Measurements from ENCODE around the gene FOXP1.

FOXP1 gene

GRCh38 chr3:71276531-71276930 lies 307.0 kb downstream of the FOXP1 start:
- H3K18ac ChIP-seq (ENCODE audit: low read length): no peak overlapping the region
- no CpG with 5 or more reads among the region's 4 CpGs for WGBS (ENCODE audit: extremely low coverage, insufficient coverage, insufficient read length)

GRCh38 chr3:71273453-71273852 lies 310.1 kb downstream of the FOXP1 start:
- no peak overlapping the region for H2BK120ac ChIP-seq (ENCODE audit: insufficient read depth, low read length, poor library complexity)
- no peaks in the 10 kb centered on the region for H3K27me3 ChIP-seq (ENCODE audit: insufficient read depth, low read length)
- H3K9me3 ChIP-seq (ENCODE audit: insufficient read depth, low read depth, low read length): no peaks in the 10 kb centered on the region
- no peak overlapping the region for H3K27ac ChIP-seq (ENCODE audit: low read depth, low read length)
- no peaks in the 10 kb centered on the region for H3K36me3 ChIP-seq (ENCODE audit: control insufficient read depth in 1 of 2, insufficient read depth in 2 of 2, low read length in 2 of 2)
- WGBS (ENCODE audit: extremely low coverage, insufficient coverage, insufficient read length): no CpG with 5 or more reads among the region's 4 CpGs
- no peak overlapping the region for H3K23ac ChIP-seq (ENCODE audit: low read length)
- no peak overlapping the region for H3K18ac ChIP-seq (ENCODE audit: low read length)
- no peak overlapping the region for H4K91ac ChIP-seq (ENCODE audit: low read depth, low read length)
- H2BK5ac ChIP-seq (ENCODE audit: low read depth, low read length, poor library complexity): no peak overlapping the region
- no peak overlapping the region for H3K4ac ChIP-seq (ENCODE audit: low read depth, low read length)
- DNase-seq: no peak
- no peaks in the 10 kb centered on the region for H3K4me1 ChIP-seq (ENCODE audit: control insufficient read depth in 1 of 2, insufficient read depth in 2 of 2, low read length in 2 of 2)
- H2AFZ ChIP-seq (ENCODE audit: insufficient read depth, low read length, poor library complexity): no peak overlapping the region
- no peaks in the 10 kb centered on the region for H3K79me1 ChIP-seq (ENCODE audit: low read length)
- H2BK12ac ChIP-seq (ENCODE audit: low read length): no peak overlapping the region
- no peak overlapping the region for H3K9ac ChIP-seq (ENCODE audit: low read length)
- H4K8ac ChIP-seq (ENCODE audit: low read depth, low read length): no peak overlapping the region
- no peak overlapping the region for H3K4me3 ChIP-seq (ENCODE audit: low read depth, low read length)
- H4K12ac ChIP-seq (ENCODE audit: low read depth, low read length): no peak overlapping the region
- no peak overlapping the region for H3K14ac ChIP-seq (ENCODE audit: low read length)
- H2AK5ac ChIP-seq (ENCODE audit: low read length): no peak overlapping the region
- H3K79me2 ChIP-seq (ENCODE audit: control insufficient read depth, insufficient read depth, low read length, poor library complexity): no peaks in the 10 kb centered on the region
- no peak overlapping the region for H3K4me2 ChIP-seq (ENCODE audit: low read length)

More at GRCh38 chr3:71276531-71276930, 307.0 kb downstream of the FOXP1 start:
- Histone ChIP-seq H3K9me3 (ENCODE audit: insufficient read depth, low read depth, low read length) (no peaks in the 10 kb centered on the region), H4K8ac (ENCODE audit: low read depth, low read length) (no peak overlapping the region), H2BK12ac (ENCODE audit: low read length) (no peak overlapping the region), H3K4ac (ENCODE audit: low read depth, low read length) (no peak overlapping the region), H3K4me1 (ENCODE audit: control insufficient read depth in 1 of 2, insufficient read depth in 2 of 2, low read length in 2 of 2) (no peaks in the 10 kb centered on the region), H2AFZ (ENCODE audit: insufficient read depth, low read length, poor library complexity) (no peak overlapping the region), H3K36me3 (ENCODE audit: control insufficient read depth in 1 of 2, insufficient read depth in 2 of 2, low read length in 2 of 2) (no peaks in the 10 kb centered on the region), H3K79me2 (ENCODE audit: control insufficient read depth, insufficient read depth, low read length, poor library complexity) (no peaks in the 10 kb centered on the region), H3K27me3 (ENCODE audit: insufficient read depth, low read length) (no peaks in the 10 kb centered on the region), H3K9ac (ENCODE audit: low read length) (no peak overlapping the region), H3K27ac (ENCODE audit: low read depth, low read length) (no peak overlapping the region), H4K91ac (ENCODE audit: low read depth, low read length) (no peak overlapping the region), H3K14ac (ENCODE audit: low read length) (no peak overlapping the region), H2AK5ac (ENCODE audit: low read length) (no peak overlapping the region), H4K12ac (ENCODE audit: low read depth, low read length) (no peak overlapping the region), H2BK120ac (ENCODE audit: insufficient read depth, low read length, poor library complexity) (no peak overlapping the region), H3K4me2 (ENCODE audit: low read length) (no peak overlapping the region), H3K23ac (ENCODE audit: low read length) (no peak overlapping the region), H3K79me1 (ENCODE audit: low read length) (no peaks in the 10 kb centered on the region), H3K4me3 (ENCODE audit: low read depth, low read length) (no peak overlapping the region), H2BK5ac (ENCODE audit: low read depth, low read length, poor library complexity) (no peak overlapping the region)
- DNase-seq: no peak

- no peak overlapping the region for H3K23ac ChIP-seq (ENCODE audit: low read length)
- no peak overlapping the region for H2BK5ac ChIP-seq (ENCODE audit: low read depth, low read length, poor library complexity)
- H3K9ac ChIP-seq (ENCODE audit: low read length): no peak overlapping the region
- no peak overlapping the region for H2BK120ac ChIP-seq (ENCODE audit: insufficient read depth, low read length, poor library complexity)
- no peak overlapping the region for H2AK5ac ChIP-seq (ENCODE audit: low read length)
- DNase-seq: no peak
- H3K36me3 ChIP-seq (ENCODE audit: control insufficient read depth in 1 of 2, insufficient read depth in 2 of 2, low read length in 2 of 2): no peaks in the 10 kb centered on the region
- H3K18ac ChIP-seq (ENCODE audit: low read length): no peak overlapping the region
- no peak overlapping the region for H4K8ac ChIP-seq (ENCODE audit: low read depth, low read length)
- H3K4ac ChIP-seq (ENCODE audit: low read depth, low read length): no peak overlapping the region
- H2AFZ ChIP-seq (ENCODE audit: insufficient read depth, low read length, poor library complexity): no peak overlapping the region
- H3K79me2 ChIP-seq (ENCODE audit: control insufficient read depth, insufficient read depth, low read length, poor library complexity): no peaks in the 10 kb centered on the region
- H4K12ac ChIP-seq (ENCODE audit: low read depth, low read length): no peak overlapping the region
- no peak overlapping the region for H3K14ac ChIP-seq (ENCODE audit: low read length)
- no peaks in the 10 kb centered on the region for H3K27me3 ChIP-seq (ENCODE audit: insufficient read depth, low read length)
- H3K9me3 ChIP-seq (ENCODE audit: insufficient read depth, low read depth, low read length): no peaks in the 10 kb centered on the region
- WGBS (ENCODE audit: extremely low coverage, insufficient coverage, insufficient read length): no CpG with 5 or more reads among the region's 4 CpGs
- no peak overlapping the region for H3K4me3 ChIP-seq (ENCODE audit: low read depth, low read length)
- H3K4me2 ChIP-seq (ENCODE audit: low read length): no peak overlapping the region
- no peak overlapping the region for H4K91ac ChIP-seq (ENCODE audit: low read depth, low read length)
- no peak overlapping the region for H2BK12ac ChIP-seq (ENCODE audit: low read length)
- no peaks in the 10 kb centered on the region for H3K4me1 ChIP-seq (ENCODE audit: control insufficient read depth in 1 of 2, insufficient read depth in 2 of 2, low read length in 2 of 2)
- no peaks in the 10 kb centered on the region for H3K79me1 ChIP-seq (ENCODE audit: low read length)
- no peak overlapping the region for H3K27ac ChIP-seq (ENCODE audit: low read depth, low read length)
These were observed 311.9 kb downstream of the FOXP1 start for GRCh38 chr3:71271596-71271995.

GRCh38 chr3:71269906-71270305 lies 313.6 kb downstream of the FOXP1 start:
- Histone ChIP-seq H2AK5ac (ENCODE audit: low read length) (no peak overlapping the region), H3K9me3 (ENCODE audit: insufficient read depth, low read depth, low read length) (no peaks in the 10 kb centered on the region), H3K27ac (ENCODE audit: low read depth, low read length) (no peak overlapping the region), H2AFZ (ENCODE audit: insufficient read depth, low read length, poor library complexity) (no peak overlapping the region), H3K4me2 (ENCODE audit: low read length) (no peak overlapping the region), H4K12ac (ENCODE audit: low read depth, low read length) (no peak overlapping the region), H4K8ac (ENCODE audit: low read depth, low read length) (no peak overlapping the region), H3K27me3 (ENCODE audit: insufficient read depth, low read length) (no peaks in the 10 kb centered on the region), H3K79me2 (ENCODE audit: control insufficient read depth, insufficient read depth, low read length, poor library complexity) (no peaks in the 10 kb centered on the region), H3K9ac (ENCODE audit: low read length) (no peak overlapping the region), H4K91ac (ENCODE audit: low read depth, low read length) (no peak overlapping the region), H3K18ac (ENCODE audit: low read length) (no peak overlapping the region), H3K4ac (ENCODE audit: low read depth, low read length) (no peak overlapping the region), H3K79me1 (ENCODE audit: low read length) (no peaks in the 10 kb centered on the region), H3K14ac (ENCODE audit: low read length) (no peak overlapping the region), H2BK5ac (ENCODE audit: low read depth, low read length, poor library complexity) (no peak overlapping the region), H3K4me3 (ENCODE audit: low read depth, low read length) (no peak overlapping the region), H3K36me3 (ENCODE audit: control insufficient read depth in 1 of 2, insufficient read depth in 2 of 2, low read length in 2 of 2) (no peaks in the 10 kb centered on the region), H2BK12ac (ENCODE audit: low read length) (no peak overlapping the region), H2BK120ac (ENCODE audit: insufficient read depth, low read length, poor library complexity) (no peak overlapping the region), H3K4me1 (ENCODE audit: control insufficient read depth in 1 of 2, insufficient read depth in 2 of 2, low read length in 2 of 2) (peaks cover 0 to under 1% of the 10 kb centered on the region in 2 experiments), H3K23ac (ENCODE audit: low read length) (no peak overlapping the region)
- WGBS (ENCODE audit: extremely low coverage, insufficient coverage, insufficient read length): no CpG with 5 or more reads among the region's 8 CpGs
- DNase-seq: no peak

Data from trophoblast cell (in vitro differentiated cells and primary cell).